HG02678 (cell line): ENCODE data around the gene SPART.
"Not testable (repeated sequence)": the region's sequence is repeated elsewhere in the genome, so short reads cannot be mapped to it uniquely, and the experiment has no call there.

Experiments
- ATAC-seq: cut with Tn5 transposase; IDR thresholded peaks from one replicate; pipeline ENCODE4 v1.9.1; 2021; ENCODE audit warnings: mild to moderate bottlenecking, moderate library complexity; ENCODE audit not compliant: unreplicated experiment

Gene SPART

GRCh38 chr13:36354842-36355623, 8.8 kb upstream of the SPART start:
- ATAC-seq, result no peak

GRCh38 chr13:36353001-36353400, 6.8 kb upstream of the SPART start:
- ATAC-seq, result no peak

GRCh38 chr13:36352350-36352749, 6.2 kb upstream of the SPART start:
- no peak for ATAC-seq

- ATAC-seq, result no peak
Measured at GRCh38 chr13:36347531-36348210, 1.5 kb upstream of the SPART start.

GRCh38 chr13:36345438-36346221, 564 bp downstream of the SPART start:
- no peak for ATAC-seq

GRCh38 chr13:36344886-36345437, 1.2 kb downstream of the SPART start:
- ATAC-seq, result no peak

- no peak for ATAC-seq
Measured at GRCh38 chr13:36344173-36344572, 2.0 kb downstream of the SPART start.

- no peak for ATAC-seq
Measured at GRCh38 chr13:36343766-36344165, 2.4 kb downstream of the SPART start.

GRCh38 chr13:36342715-36343114, 3.5 kb downstream of the SPART start:
- no peak for ATAC-seq

- ATAC-seq, result no peak
Measured at GRCh38 chr13:36341718-36342117, 4.5 kb downstream of the SPART start.

- ATAC-seq, result no peak
Measured at GRCh38 chr13:36339600-36340155, 6.5 kb downstream of the SPART start.

GRCh38 chr13:36337938-36338641, 8.1 kb downstream of the SPART start:
- ATAC-seq, result no peak

- no peak for ATAC-seq
Measured at GRCh38 chr13:36332986-36333385, 13.2 kb downstream of the SPART start.

GRCh38 chr13:36332255-36332654, 13.9 kb downstream of the SPART start:
- ATAC-seq, result not testable (repeated sequence)

GRCh38 chr13:36331280-36331679, 14.9 kb downstream of the SPART start:
- ATAC-seq, result no peak

GRCh38 chr13:36329361-36329760, 16.8 kb downstream of the SPART start:
- no peak for ATAC-seq

GRCh38 chr13:36328821-36329220, 17.4 kb downstream of the SPART start:
- no peak for ATAC-seq

GRCh38 chr13:36325912-36326311, 20.3 kb downstream of the SPART start:
- no peak for ATAC-seq

GRCh38 chr13:36324881-36325280, 21.3 kb downstream of the SPART start:
- ATAC-seq, result not testable (repeated sequence)

- ATAC-seq, result no peak
Measured at GRCh38 chr13:36323951-36324566, 22.1 kb downstream of the SPART start.
